GM18502 (cell line): ENCODE measurements around the gene WTAP.

Source experiments
- ATAC-seq: cut with Tn5 transposase; IDR thresholded peaks from one replicate; pipeline ENCODE4 v1.9.1; 2021; ENCODE audit warnings: mild to moderate bottlenecking; ENCODE audit not compliant: unreplicated experiment, poor library complexity

WTAP gene

GRCh38 chr6:159758031-159759001 is 31.0 kb downstream of the WTAP start:
- ATAC-seq = no peak

- no peak for ATAC-seq
Observed at GRCh38 chr6:159759645-159760044, 32.3 kb downstream of the WTAP start.

- ATAC-seq = no peak
Observed at GRCh38 chr6:159760602-159761057, 33.3 kb downstream of the WTAP start.

GRCh38 chr6:159761129-159761872 is 34.0 kb downstream of the WTAP start:
- peak; percentile 0 for ATAC-seq

- ATAC-seq = peak; percentile 98
Observed at GRCh38 chr6:159761873-159762680, 34.8 kb downstream of the WTAP start, which contains the start of gene ACAT2. TSS of gene ACAT2 (plus strand) at chr6:159762045. CDS start at chr6:159762088, 43 bp downstream.

- ATAC-seq = peak; percentile 19
Observed at GRCh38 chr6:159762681-159763293, 35.5 kb downstream of the WTAP start.

- ATAC-seq = no peak
Observed at GRCh38 chr6:159766906-159767305, 39.6 kb downstream of the WTAP start.

GRCh38 chr6:159769470-159769869 is 42.2 kb downstream of the WTAP start:
- no peak for ATAC-seq

- no peak for ATAC-seq
Observed at GRCh38 chr6:159772196-159772595, 44.9 kb downstream of the WTAP start.

- no peak for ATAC-seq
Observed at GRCh38 chr6:159777240-159777904, 50.1 kb downstream of the WTAP start.

- ATAC-seq = no peak
Observed at GRCh38 chr6:159778131-159778530, 50.8 kb downstream of the WTAP start.

GRCh38 chr6:159778542-159779103 is 51.3 kb downstream of the WTAP start:
- ATAC-seq = no peak

GRCh38 chr6:159788276-159788675 is 61.0 kb downstream of the WTAP start:
- no peak for ATAC-seq

- ATAC-seq = no peak
Observed at GRCh38 chr6:159788753-159789376, 61.6 kb downstream of the WTAP start.

- peak; percentile 73 for ATAC-seq
Observed at GRCh38 chr6:159789377-159790148, 62.3 kb downstream of the WTAP start, which contains the start of gene TCP1. TSS of gene TCP1 (minus strand) at chr6:159789602. CDS start at chr6:159789468, 134 bp downstream.

- ATAC-seq = peak; percentile 83
Observed at GRCh38 chr6:159790149-159790955, 63.0 kb downstream of the WTAP start, which contains the start of gene MRPL18. TSS of gene MRPL18 (plus strand) at chr6:159790467. CDS start at chr6:159790588, 121 bp downstream.
